SJCRH30 (cell line): ENCODE results near the gene CYP2J2. TPM values are rescaled to one million over a fixed set of nuclear protein-coding genes. Genes with fewer than 3 reads are reported as not detected.
A peak's percentile ranks its signal among the peaks of the same experiment; 100 is the strongest.
"Not testable (repeated sequence)": the region's sequence is repeated elsewhere in the genome, so short reads cannot be mapped to it uniquely, and the experiment has no call there.

Experiments
- DNase-seq, 2 experiments: peaks; one replicate each; pipeline ENCODE4 v3.0.0-alpha.2; 2015 to 2020
- H3K27ac ChIP-seq: fragments of 250-450 bp; sonication (Bioruptor Pico); 2 replicates; pipeline ENCODE4 v1.5.1; 2020; ENCODE audit warnings: mild to moderate bottlenecking, moderate library complexity
- H3K27me3 ChIP-seq: fragments of 250-450 bp; sonication (Bioruptor Pico); 2 replicates; pipeline ENCODE4 v1.5.1; 2020; ENCODE audit warnings: mild to moderate bottlenecking, moderate library complexity
- H3K36me3 ChIP-seq: fragments of 250-450 bp; sonication (Bioruptor Pico); 2 replicates; pipeline ENCODE4 v1.5.1; 2020; ENCODE audit warnings: mild to moderate bottlenecking, moderate library complexity
- H3K4me1 ChIP-seq: fragments of 250-450 bp; sonication (Bioruptor Pico); 2 replicates; pipeline ENCODE4 v1.5.1; 2020; ENCODE audit warnings: mild to moderate bottlenecking, moderate library complexity
- H3K4me3 ChIP-seq: fragments of 250-450 bp; sonication (Bioruptor Pico); 2 replicates; pipeline ENCODE4 v1.5.1; 2020; ENCODE audit warnings: mild to moderate bottlenecking, moderate library complexity
- H3K9me3 ChIP-seq: fragments of 250-450 bp; sonication (Bioruptor Pico); replicated peaks from 2 replicates; pipeline ENCODE4 v1.5.1; 2020; ENCODE audit warnings: mild to moderate bottlenecking, moderate library complexity
- total RNA-seq: library from RNA; depleted of rRNA; stranded (reverse); fragments of >200 nt; shearing (Covaris generic); gene quantifications from 2 replicates; pipeline ENCODE4 v1.2.3, GENCODE V29; 2014

CYP2J2 gene
- total RNA-seq, 1 experiment from 2014 or later = 2.6 TPM

- no peak for DNase-seq
- Histone ChIP-seq H3K27me3 (no peaks in the 10 kb centered on the region), H3K4me3 (no peak overlapping the region), H3K4me1 (no peaks in the 10 kb centered on the region), H3K36me3 (no peaks in the 10 kb centered on the region), H3K9me3 (no peaks in the 10 kb centered on the region), H3K27ac (no peak overlapping the region)
These were observed 11.2 kb upstream of the CYP2J2 start for GRCh38 chr1:59937636-59938210.

GRCh38 chr1:59936358-59936821 is 9.8 kb upstream of the CYP2J2 start:
- H3K4me1 ChIP-seq = no peaks in the 10 kb centered on the region
- H3K36me3 ChIP-seq = no peaks in the 10 kb centered on the region
- no peak for DNase-seq
- no peaks in the 10 kb centered on the region for H3K27me3 ChIP-seq
- H3K4me3 ChIP-seq = no peak overlapping the region
- H3K27ac ChIP-seq = no peak overlapping the region
- no peaks in the 10 kb centered on the region for H3K9me3 ChIP-seq

- DNase-seq = no peak
- Histone ChIP-seq H3K27ac (no peak overlapping the region), H3K4me1 (no peaks in the 10 kb centered on the region), H3K9me3 (peaks cover 10% of the 10 kb centered on the region), H3K27me3 (no peaks in the 10 kb centered on the region), H3K4me3 (no peak overlapping the region), H3K36me3 (no peaks in the 10 kb centered on the region)
These were observed 2.4 kb upstream of the CYP2J2 start for GRCh38 chr1:59928996-59929395.

DNA sequence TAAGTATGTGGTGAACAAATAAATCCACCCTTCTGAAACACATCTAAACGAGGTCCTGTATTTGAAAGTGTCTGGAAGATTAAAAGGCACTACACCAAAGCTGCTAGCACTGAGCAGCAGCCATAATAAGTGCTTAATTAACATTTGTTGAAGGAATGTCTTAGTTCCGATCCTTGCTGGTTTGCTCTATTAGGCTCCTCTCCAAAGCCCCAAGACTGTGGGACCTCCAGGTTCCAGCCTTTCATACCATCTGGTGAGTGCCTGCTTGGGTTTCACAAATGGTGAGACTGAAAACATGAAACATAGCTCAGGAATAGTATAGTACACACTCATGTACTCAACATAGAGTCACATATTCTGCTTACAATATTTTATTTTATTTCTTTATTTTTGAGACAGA is 640 bp upstream of the CYP2J2 start:
- Histone ChIP-seq H3K4me3 (peak overlapping the region; percentile 58), H3K27ac (no peak overlapping the region), H3K36me3 (no peaks in the 10 kb centered on the region), H3K27me3 (no peaks in the 10 kb centered on the region), H3K9me3 (peaks cover 15% of the 10 kb centered on the region), H3K4me1 (no peaks in the 10 kb centered on the region)
- DNase-seq = no peak

GRCh38 chr1:59924653-59925052 is 1.9 kb downstream of the CYP2J2 start:
- DNase-seq = no peak
- Histone ChIP-seq H3K4me3 (no peak overlapping the region), H3K36me3 (no peaks in the 10 kb centered on the region), H3K9me3 (peaks cover 15% of the 10 kb centered on the region), H3K27ac (no peak overlapping the region), H3K27me3 (no peaks in the 10 kb centered on the region), H3K4me1 (no peaks in the 10 kb centered on the region)

GRCh38 chr1:59921258-59921899 is 5.2 kb downstream of the CYP2J2 start:
- not testable (repeated sequence) for H3K4me1 ChIP-seq, DNase-seq, H3K36me3 ChIP-seq, H3K27ac ChIP-seq, H3K27me3 ChIP-seq, H3K4me3 ChIP-seq
- peaks cover 15% of the 10 kb centered on the region for H3K9me3 ChIP-seq

- Histone ChIP-seq H3K27ac (no peak overlapping the region), H3K4me3 (no peak overlapping the region), H3K27me3 (no peaks in the 10 kb centered on the region), H3K4me1 (peaks cover 10% of the 10 kb centered on the region), H3K9me3 (peaks cover 12% of the 10 kb centered on the region), H3K36me3 (no peaks in the 10 kb centered on the region)
- no peak for DNase-seq
These were observed 6.8 kb downstream of the CYP2J2 start for GRCh38 chr1:59919746-59920145.

- Histone ChIP-seq H3K4me1 (peaks cover 10% of the 10 kb centered on the region), H3K4me3 (no peak overlapping the region), H3K9me3 (no peaks in the 10 kb centered on the region; the same call in 1 of the 2 replicates), H3K27me3 (no peaks in the 10 kb centered on the region), H3K36me3 (no peaks in the 10 kb centered on the region), H3K27ac (no peak overlapping the region)
- no peak for DNase-seq
These were observed 8.8 kb downstream of the CYP2J2 start for GRCh38 chr1:59917785-59918180.

DNA sequence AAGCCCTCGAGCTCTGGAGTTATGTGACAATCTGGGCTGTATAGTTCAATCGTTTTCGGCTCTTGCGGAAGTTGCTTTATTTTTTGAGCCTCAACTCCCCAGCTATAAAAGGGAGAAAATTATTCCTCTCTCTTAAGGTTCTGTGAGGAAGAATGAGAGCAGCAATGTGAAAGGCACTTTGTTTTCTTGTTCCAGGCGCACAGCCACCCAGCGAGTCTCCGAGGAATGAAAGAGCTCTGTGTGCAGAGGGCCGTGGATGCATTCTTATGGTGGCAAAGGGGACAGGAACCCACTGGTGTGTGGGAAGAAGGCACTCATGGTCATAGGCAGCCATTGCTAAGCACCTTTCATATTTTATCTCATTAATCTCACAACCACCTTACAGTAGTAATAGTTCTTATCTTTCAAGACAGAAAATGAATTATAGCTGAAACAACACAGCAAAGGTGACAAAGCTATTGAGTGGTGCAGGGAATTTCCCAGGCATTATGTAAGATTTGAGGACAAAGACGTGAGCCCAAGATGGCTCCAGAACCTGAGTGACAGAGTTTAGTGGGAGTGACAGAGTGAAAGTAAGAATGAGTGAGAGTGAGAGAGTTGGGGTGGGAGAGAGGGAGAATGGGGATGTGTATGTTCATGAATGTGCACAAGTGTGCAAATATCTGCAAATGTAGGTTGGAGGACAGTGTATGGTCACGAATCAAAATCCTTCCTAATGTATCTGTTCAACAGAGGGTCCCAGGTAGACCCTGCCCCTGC is 9.4 kb downstream of the CYP2J2 start:
- no peak for DNase-seq
- Histone ChIP-seq H3K9me3 (no peaks in the 10 kb centered on the region; the same call in 1 of the 2 replicates), H3K36me3 (no peaks in the 10 kb centered on the region), H3K27ac (no peak overlapping the region), H3K27me3 (no peaks in the 10 kb centered on the region), H3K4me3 (no peak overlapping the region), H3K4me1 (peaks cover 10% of the 10 kb centered on the region)

DNA sequence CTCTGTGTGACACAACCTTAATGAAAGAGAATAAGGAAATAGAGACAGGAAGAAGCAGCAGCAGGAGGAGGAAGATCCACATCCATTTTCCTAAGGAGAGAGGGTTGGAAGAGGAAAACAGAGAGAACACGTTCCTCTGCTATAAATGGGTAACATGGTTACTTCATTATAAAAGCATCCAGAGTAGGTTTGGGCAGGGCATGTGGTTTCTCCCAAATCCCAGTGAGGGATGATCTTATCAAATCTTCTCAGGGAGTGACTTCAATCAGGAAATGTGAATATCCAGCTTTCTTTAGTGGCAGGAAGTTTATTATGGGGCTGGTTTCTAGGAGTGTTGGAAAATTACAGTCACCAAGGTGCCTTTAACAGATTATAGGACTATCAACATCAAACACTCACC is 11.1 kb downstream of the CYP2J2 start:
- H3K9me3 ChIP-seq = no peaks in the 10 kb centered on the region; the same call in 1 of the 2 replicates
- peak overlapping the region; percentile 7; the same call in 1 of the 2 replicates for H3K27ac ChIP-seq
- DNase-seq = peak; percentile 22 to 40
- H3K27me3 ChIP-seq = no peaks in the 10 kb centered on the region
- no peak overlapping the region for H3K4me3 ChIP-seq
- H3K36me3 ChIP-seq = no peaks in the 10 kb centered on the region
- peaks cover 10% of the 10 kb centered on the region for H3K4me1 ChIP-seq

- H3K36me3 ChIP-seq, DNase-seq, H3K4me3 ChIP-seq, H3K27me3 ChIP-seq, H3K9me3 ChIP-seq, H3K27ac ChIP-seq: not testable (repeated sequence)
- H3K4me1 ChIP-seq = peaks cover 10% of the 10 kb centered on the region
These were observed 11.7 kb downstream of the CYP2J2 start for GRCh38 chr1:59914791-59915286.

DNA sequence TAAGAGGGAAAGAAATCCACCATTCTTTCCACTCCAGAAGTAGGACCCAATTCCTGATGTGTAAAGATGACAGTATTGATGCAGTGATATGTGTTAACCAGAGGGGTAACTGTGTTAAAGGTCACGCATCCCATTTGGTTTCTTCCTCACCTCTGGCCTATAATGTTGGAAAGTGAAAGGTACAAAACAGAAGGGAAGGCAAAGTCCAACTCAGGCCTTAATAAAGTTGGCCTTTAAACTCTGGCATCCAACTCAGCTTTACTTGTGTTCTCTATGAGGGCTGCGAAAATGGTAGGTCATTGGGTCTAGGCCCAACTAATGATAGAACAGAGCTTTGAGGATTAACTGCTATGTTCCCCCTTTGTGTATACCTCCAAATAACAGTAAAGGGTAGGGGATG is 17.9 kb downstream of the CYP2J2 start:
- Histone ChIP-seq H3K4me3 (no peak overlapping the region), H3K4me1 (no peaks in the 10 kb centered on the region), H3K9me3 (no peaks in the 10 kb centered on the region; the same call in 1 of the 2 replicates), H3K27me3 (no peaks in the 10 kb centered on the region), H3K27ac (no peak overlapping the region), H3K36me3 (no peaks in the 10 kb centered on the region)
- no peak for DNase-seq

- Histone ChIP-seq H3K9me3 (no peaks in the 10 kb centered on the region; the same call in 1 of the 2 replicates), H3K4me1 (no peaks in the 10 kb centered on the region), H3K27ac (no peak overlapping the region), H3K4me3 (no peak overlapping the region), H3K36me3 (no peaks in the 10 kb centered on the region), H3K27me3 (no peaks in the 10 kb centered on the region)
- DNase-seq = no peak
These were observed 18.5 kb downstream of the CYP2J2 start for GRCh38 chr1:59908084-59908483.

DNA sequence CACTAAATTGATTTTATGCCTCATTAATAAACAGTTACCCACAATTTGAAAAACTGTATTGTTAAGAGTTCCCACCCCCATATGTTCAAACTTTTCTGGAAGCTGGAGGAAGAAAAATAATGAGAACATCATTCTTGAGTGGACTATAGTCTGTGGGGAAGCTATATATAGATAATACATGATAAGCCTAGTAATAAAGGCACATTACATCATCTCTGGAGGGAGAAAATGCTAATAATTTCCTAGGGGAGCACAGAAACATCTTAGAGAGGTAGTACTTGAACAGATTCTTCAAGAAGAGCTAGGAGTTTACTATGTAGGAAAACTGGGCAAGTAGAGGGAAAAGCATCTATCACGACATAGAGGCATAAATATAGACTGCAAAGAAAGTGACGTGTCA is 19.6 kb downstream of the CYP2J2 start:
- Histone ChIP-seq H3K4me1 (peaks cover 2% of the 10 kb centered on the region; the same call in 1 of the 2 replicates), H3K9me3 (no peaks in the 10 kb centered on the region; the same call in 1 of the 2 replicates), H3K4me3 (no peak overlapping the region), H3K27me3 (no peaks in the 10 kb centered on the region), H3K36me3 (no peaks in the 10 kb centered on the region), H3K27ac (no peak overlapping the region)
- no peak for DNase-seq
